Measurements from ENCODE around the gene MYH9.

The MYH9 gene

GRCh38 chr22:36386351-36386899 lies 1.3 kb downstream of the MYH9 start:
- no peak for DNase-seq (ENCODE audit: low spot score)

DNA sequence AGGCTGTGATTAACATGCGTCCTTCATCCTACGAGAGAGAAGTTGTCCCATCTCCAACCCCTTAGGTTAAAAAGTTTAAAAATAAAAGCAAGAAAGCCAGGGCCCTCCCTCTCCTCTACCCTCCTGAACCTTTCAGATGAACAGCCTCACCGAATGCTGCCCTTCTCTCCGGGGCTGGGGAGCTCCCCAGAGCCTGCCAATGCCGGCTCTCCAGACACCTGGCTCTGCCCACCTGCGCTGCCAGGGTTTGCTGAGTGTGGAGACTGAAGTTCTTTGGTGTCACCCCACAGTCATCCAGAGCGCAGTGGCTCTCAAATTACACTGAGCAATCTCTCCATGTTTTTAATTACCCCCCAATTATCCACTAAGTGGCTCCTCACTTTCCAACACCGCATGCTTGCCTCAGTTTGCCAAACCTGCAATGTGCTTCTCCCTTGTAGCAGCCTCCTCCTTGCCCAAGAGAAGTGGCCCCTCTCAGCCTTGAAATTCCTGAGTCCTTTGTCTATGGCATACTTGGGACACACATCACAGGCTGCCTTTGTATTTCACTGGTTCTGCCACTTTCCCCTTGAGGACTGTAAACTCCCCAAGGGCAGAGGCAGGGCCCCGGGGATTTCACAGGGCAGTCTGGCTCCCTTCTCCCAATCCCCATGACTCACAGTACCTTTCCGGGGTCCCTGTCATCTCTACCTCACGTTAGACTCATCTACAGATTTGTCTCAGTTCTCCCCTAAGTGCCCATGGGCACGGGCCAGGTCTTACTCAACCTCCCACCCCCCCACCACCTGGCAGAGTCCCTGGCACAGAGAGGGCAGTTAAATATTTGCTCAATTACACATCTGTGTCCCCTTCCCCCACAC lies 2.0 kb downstream of the MYH9 start:
- peak; percentile 70 for DNase-seq (ENCODE audit: low spot score)

DNA sequence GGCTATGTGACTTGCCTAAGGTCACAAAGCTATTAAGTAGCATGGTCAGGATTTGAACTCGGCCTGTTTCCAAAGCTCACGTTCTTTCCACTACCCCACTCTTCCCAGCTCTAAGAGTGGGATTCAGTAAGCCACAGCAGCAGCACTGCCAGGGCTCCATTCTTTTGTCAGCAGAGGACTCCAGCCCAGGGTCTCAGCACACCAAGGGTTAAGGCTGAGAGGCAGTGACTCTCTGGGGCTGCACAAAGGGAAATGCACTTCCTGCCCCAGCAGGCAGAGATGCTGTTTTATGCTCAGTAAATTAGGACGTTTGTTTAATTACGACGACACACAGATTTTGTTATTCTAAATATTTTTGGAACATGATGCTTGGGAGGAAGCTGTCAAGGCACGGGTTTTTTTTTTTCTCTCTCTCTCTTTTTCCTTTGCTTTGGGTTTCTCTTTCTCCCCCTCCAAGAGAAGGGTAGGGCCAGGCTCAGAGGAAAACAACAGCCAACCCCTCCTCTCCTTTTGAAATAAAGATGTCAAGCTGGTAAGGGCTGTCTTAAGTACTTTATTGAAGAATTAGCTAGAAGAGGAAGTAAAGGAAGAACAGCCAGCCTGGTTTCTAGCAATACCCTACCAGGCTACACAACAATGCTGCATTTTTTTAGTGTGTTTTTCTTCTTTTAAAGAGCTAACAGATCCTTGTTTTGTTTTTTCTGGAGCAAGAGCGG lies 2.8 kb downstream of the MYH9 start:
- peak; percentile 59 for DNase-seq (ENCODE audit: low spot score)

- DNase-seq (ENCODE audit: low spot score), result peak; percentile 71
These were observed 4.6 kb downstream of the MYH9 start for GRCh38 chr22:36383110-36383581.

DNA sequence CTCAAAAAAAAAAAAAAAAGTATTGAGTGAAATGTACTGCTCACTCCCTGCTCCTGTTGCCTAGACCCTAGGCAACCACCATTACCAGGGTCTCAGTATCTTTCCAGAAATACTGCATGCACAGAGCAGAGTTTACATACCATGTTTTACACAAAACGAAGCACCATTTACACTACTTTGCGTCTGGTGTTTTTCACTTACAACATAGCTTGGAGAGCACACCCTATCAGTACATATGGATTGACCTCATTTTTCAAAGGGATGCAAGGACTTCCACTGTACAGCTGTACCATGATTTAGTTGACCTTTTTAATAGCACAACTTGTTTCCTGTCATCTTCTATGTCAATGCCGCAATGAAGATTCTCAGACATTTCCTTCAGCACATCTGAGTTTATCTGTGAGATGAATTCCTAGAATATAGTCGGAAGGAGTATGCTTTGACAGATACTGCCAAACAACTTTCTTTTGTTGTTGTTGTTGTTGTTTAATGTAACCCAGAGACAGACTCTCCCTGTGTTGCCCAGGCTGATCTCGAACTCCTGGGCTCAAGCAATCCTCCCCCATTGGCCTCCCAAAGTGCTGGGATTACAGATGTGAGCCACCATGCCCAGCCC lies 6.1 kb downstream of the MYH9 start:
- peak; percentile 67 for DNase-seq (ENCODE audit: low spot score)

DNA sequence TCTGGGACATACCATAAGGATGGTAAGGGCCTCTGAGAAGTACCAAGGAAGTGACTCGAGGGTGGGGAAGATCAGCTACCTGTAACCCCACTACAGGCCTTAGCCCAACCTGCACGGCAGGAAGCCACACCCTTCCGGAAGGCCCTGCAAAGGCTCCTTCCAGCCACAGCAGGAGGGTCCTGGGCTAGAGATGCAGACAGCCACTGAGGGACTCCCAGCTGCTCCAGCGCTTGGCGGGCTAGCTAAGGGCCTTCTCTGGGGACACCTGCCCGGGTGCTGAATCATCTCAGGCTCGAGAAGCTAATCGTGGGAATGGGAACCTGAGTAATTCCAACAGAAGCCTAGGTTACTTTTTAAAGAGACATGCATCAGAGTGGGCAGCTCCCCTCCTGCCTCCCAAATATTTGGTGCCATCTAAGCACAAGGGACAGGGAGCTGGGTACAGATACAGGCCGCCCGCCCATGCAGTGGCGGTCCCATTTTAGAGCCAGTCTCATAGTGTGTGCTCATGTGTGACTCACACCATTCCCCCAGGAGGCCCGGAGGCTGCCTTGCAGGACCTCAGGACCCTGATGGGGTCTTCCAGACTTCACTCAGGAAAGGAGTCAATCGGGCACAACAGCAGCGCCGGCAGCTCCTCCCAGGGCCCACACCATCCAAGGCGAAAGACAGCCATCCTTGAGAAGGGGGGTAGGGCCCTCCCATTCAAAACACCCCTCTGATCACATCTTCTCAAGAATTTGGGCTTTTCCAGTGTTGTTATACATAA lies 8.0 kb downstream of the MYH9 start:
- peak; percentile 67 for DNase-seq (ENCODE audit: low spot score)

DNA sequence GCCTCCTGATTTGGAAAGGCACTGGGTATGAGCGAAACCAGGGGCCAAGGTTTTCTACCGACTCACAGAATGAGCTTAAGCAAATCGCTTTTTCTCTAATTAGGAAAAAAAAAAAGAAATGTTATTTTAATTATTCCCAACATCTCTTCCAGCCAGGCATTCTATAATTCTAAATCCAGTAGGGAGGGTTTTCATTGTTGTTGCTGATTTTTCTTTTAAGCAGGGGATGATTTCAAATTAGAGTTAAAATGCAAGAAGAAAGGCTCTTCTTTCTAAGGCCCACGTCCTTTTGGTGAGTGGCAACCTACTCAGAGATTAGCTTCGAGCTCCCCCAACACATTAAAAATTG lies 8.9 kb downstream of the MYH9 start:
- no peak for DNase-seq (ENCODE audit: low spot score)

- DNase-seq (ENCODE audit: low spot score), result no peak
These were observed 9.5 kb downstream of the MYH9 start for GRCh38 chr22:36378080-36378868.

DNA sequence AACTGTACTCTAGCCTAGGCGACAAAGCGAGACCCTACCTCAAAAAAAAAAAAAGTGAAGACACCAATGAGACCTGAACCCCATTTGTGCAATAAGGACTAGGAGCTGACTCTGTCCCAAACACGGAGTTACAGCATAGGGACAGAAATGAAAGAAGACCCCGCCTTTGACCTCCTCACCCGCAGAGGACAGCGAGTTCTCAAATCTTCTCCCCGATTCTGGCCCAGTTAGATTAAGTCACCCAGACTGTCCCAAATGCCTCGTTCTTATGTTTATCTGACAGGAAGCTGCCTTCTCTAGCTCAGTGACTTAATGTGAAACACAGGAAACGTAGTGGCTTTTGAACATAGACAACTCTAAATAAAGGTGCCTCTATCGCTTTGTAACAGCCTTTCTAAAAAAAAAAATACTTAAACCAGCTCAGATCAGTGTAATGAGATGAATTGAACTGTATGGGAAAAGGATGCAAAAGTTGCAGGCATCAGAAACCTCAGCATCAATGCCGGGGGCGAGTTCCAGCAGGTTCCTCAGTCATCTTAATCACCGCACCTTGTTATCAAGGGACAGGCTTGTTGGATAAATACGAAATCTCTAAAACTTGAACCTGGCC lies 10.6 kb downstream of the MYH9 start:
- DNase-seq (ENCODE audit: low spot score), result peak; percentile 77

- no peak for DNase-seq (ENCODE audit: low spot score)
These were observed 11.5 kb downstream of the MYH9 start for GRCh38 chr22:36376265-36376664.

GRCh38 chr22:36375071-36375980 lies 12.4 kb downstream of the MYH9 start:
- no peak for DNase-seq (ENCODE audit: low spot score)

- peak; percentile 68 for DNase-seq (ENCODE audit: low spot score)
These were observed 13.2 kb downstream of the MYH9 start for GRCh38 chr22:36374603-36375024.

GRCh38 chr22:36373258-36373579 lies 14.5 kb downstream of the MYH9 start:
- DNase-seq (ENCODE audit: low spot score), result no peak

- DNase-seq (ENCODE audit: low spot score), result no peak
These were observed 15.8 kb downstream of the MYH9 start for GRCh38 chr22:36371920-36372319.

DNA sequence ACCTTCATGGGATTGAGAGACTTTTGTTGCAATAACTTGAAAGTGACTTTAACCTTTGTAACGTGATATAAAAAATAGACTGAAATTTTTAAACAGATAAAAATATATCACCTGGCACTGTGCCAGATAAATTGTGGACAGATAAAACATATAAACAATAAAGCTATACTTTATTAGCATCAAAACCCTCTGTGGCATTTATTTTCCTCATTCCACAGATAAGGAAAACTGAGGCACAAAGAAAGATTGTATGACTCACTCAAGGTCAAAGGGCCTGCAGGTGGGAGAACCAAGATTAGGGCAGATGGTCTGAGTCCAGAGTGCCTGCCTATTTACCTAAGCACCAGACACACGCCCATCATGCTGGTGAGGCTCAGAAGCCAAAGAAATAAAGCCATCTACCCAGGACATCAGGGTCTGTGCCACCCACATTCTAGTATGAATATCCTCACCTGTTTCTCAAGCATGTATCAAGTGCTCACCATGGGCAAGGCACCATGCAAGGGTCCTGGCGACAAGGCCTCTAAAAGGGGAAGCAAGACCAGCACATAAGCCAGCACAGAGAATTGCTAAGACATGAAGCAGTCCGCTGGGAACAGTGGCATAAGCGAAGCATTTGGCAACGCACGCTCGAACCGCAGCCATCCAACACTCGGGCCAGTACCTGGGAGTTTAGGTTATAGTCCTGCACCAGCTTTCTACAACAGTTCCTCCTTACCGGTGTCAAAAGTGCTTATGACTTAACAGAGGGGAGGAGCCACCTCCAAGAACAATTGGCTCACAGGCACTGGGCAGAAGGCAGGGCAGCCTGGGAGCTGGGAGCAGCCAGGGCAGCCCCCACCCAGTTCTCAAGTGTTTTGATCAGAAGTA lies 17.6 kb downstream of the MYH9 start:
- no peak for DNase-seq (ENCODE audit: low spot score)

- no peak for DNase-seq (ENCODE audit: low spot score)
These were observed 18.5 kb downstream of the MYH9 start for GRCh38 chr22:36369004-36369921.

DNA sequence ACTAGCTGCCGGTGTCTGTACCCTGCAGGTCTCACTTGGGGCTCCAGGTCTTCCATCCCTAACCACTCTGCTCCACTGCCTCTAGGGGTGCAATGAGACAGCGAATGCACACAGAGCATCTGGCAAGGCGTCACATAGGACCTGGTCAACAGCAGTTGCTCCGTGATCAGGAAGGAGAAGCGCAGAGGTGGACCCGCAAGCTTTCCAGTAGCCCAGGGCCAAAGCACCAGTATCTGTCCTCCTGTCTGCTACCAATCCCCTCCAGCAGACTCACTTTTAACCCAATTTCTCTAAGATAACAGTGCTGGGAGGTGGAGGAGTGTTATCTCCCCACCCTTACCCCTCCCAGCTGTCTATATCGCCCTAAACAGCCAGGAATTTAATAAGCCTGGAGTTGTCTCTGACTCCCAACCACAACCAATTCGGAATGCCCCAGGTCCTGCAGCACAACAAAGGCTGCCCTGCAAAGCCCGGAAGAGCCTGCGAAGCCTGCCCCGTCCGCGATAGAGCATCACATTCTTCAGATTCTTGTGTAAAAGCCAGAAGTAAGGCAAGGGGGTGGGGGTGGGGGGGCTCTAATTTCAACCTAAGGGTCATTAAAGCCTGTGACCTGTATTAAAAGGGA lies 19.3 kb downstream of the MYH9 start:
- no peak for DNase-seq (ENCODE audit: low spot score)

Measured in CD4-positive, alpha-beta T cell treated with Interleukin-15 for 4 hours (primary cell).